HEK293 (cell line): ENCODE measurements around the gene MCCC2.

Experiments used
- TCF7L2 ChIP-seq: IDR thresholded peaks from 2 replicates; pipeline ENCODE4 v1.6.1; 2011; ENCODE audit warnings: low read depth, mild to moderate bottlenecking, inconsistent platforms, low read length, moderate library complexity, borderline replicate concordance
- TRIM28 ChIP-seq: IDR thresholded peaks from 2 replicates; pipeline ENCODE4 v1.6.1; 2011; ENCODE audit warnings: low read length, control low read depth, borderline replicate concordance
- ZBTB7A ChIP-seq: fragments of 450-650 bp; formaldehyde crosslinking; IDR thresholded peaks from 2 replicates; pipeline ENCODE4 v1.5.1; 2016; ENCODE audit warnings: low read depth, missing biosample characterization, missing genetic modification characterization
- TF ChIP-seq, protein P1 (sequence below): fragments of 450-650 bp; formaldehyde crosslinking; IDR thresholded peaks from 2 replicates; pipeline ENCODE4 v1.5.1; 2016; ENCODE audit warnings: missing biosample characterization, missing genetic modification characterization
- TF ChIP-seq, protein P2 (sequence below): fragments of 450-650 bp; formaldehyde crosslinking; IDR thresholded peaks from 2 replicates; pipeline ENCODE4 v1.5.1; 2016; ENCODE audit warnings: missing biosample characterization, missing genetic modification characterization
- TF ChIP-seq, protein P3 (sequence below): sonication (generic); formaldehyde crosslinking; IDR thresholded peaks from 2 replicates; pipeline ENCODE4 v1.8.1; 2022; ENCODE audit warnings: mild to moderate bottlenecking, moderate library complexity, missing genetic modification reagents

DNA sequence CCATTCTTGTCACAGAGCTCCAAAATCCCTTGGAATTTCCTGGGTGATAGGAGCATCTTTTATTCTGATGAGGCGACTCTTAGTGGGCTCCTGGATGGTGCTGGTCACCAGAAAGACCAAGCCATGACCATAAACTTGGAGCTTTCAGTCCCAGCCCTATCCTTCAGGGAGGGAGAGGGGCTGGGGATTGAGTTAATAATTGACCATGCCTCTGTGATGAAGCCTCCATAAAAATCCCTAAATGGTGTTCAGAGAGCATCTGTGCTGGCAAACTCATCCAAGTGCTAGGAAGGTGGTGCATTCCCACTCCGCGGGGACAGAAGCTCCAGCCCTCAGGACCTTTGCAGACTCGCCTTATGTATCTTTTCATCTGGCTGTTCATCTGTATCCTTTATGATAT lies 28.7 kb downstream of the MCCC2 start:
- TF ChIP-seq, protein P1, sequence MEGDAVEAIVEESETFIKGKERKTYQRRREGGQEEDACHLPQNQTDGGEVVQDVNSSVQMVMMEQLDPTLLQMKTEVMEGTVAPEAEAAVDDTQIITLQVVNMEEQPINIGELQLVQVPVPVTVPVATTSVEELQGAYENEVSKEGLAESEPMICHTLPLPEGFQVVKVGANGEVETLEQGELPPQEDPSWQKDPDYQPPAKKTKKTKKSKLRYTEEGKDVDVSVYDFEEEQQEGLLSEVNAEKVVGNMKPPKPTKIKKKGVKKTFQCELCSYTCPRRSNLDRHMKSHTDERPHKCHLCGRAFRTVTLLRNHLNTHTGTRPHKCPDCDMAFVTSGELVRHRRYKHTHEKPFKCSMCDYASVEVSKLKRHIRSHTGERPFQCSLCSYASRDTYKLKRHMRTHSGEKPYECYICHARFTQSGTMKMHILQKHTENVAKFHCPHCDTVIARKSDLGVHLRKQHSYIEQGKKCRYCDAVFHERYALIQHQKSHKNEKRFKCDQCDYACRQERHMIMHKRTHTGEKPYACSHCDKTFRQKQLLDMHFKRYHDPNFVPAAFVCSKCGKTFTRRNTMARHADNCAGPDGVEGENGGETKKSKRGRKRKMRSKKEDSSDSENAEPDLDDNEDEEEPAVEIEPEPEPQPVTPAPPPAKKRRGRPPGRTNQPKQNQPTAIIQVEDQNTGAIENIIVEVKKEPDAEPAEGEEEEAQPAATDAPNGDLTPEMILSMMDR (tag by site-specific recombination): no peak
- TF ChIP-seq TRIM28: no peak
- no peak for TF ChIP-seq TCF7L2
- no peak for TF ChIP-seq ZBTB7A (tag by site-specific recombination)
- TF ChIP-seq, protein P2, sequence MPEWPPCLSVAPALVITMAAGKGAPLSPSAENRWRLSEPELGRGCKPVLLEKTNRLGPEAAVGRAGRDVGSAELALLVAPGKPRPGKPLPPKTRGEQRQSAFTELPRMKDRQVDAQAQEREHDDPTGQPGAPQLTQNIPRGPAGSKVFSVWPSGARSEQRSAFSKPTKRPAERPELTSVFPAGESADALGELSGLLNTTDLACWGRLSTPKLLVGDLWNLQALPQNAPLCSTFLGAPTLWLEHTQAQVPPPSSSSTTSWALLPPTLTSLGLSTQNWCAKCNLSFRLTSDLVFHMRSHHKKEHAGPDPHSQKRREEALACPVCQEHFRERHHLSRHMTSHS: no peak
- TF ChIP-seq, protein P3, sequence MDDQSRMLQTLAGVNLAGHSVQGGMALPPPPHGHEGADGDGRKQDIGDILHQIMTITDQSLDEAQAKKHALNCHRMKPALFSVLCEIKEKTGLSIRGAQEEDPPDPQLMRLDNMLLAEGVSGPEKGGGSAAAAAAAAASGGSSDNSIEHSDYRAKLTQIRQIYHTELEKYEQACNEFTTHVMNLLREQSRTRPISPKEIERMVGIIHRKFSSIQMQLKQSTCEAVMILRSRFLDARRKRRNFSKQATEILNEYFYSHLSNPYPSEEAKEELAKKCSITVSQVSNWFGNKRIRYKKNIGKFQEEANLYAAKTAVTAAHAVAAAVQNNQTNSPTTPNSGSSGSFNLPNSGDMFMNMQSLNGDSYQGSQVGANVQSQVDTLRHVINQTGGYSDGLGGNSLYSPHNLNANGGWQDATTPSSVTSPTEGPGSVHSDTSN: no peak
